HepG2 (cell line): ENCODE results near the gene SBNO2. TPM values are rescaled to one million over a fixed set of nuclear protein-coding genes. Genes with fewer than 3 reads are reported as not detected.

ENCODE experiments used
- CREBL2 ChIP-seq: sonication (generic); formaldehyde crosslinking; IDR thresholded peaks from 2 replicates; pipeline ENCODE4 v1.8.1; 2023; ENCODE audit warnings: missing genetic modification reagents, mild to moderate bottlenecking, borderline replicate concordance
- CSRNP2 ChIP-seq: sonication (generic); formaldehyde crosslinking; conservative IDR thresholded peaks from 2 replicates; pipeline ENCODE4 v1.8.0; 2022; ENCODE audit warnings: low read depth, missing genetic modification reagents
- DNMT3B ChIP-seq: conservative IDR thresholded peaks from 2 replicates; pipeline ENCODE4 v1.6.1; 2016; ENCODE audit warnings: missing biosample characterization, control low read depth
- ETV6 ChIP-seq: sonication (generic); formaldehyde crosslinking; conservative IDR thresholded peaks from 2 replicates; pipeline ENCODE4 v1.4.0; 2020; ENCODE audit warnings: missing genetic modification reagents
- FOSL2 ChIP-seq: sonication (generic); formaldehyde crosslinking; IDR thresholded peaks from 2 replicates; pipeline ENCODE4 v1.4.0; 2020; ENCODE audit warnings: missing genetic modification reagents
- GFI1 ChIP-seq: sonication (generic); formaldehyde crosslinking; IDR thresholded peaks from 2 replicates; pipeline ENCODE4 v1.5.0; 2020; ENCODE audit warnings: missing genetic modification reagents, mild to moderate bottlenecking, borderline replicate concordance
- GPBP1L1 ChIP-seq: sonication (generic); formaldehyde crosslinking; IDR thresholded peaks from 2 replicates; pipeline ENCODE4 v1.5.0; 2020; ENCODE audit warnings: mild to moderate bottlenecking, missing genetic modification reagents
- KDM6A ChIP-seq: IDR thresholded peaks from 2 replicates; pipeline ENCODE4 v1.6.1; 2016; ENCODE audit warnings: low read depth
- KMT2B ChIP-seq: IDR thresholded peaks from 2 replicates; pipeline ENCODE4 v1.6.1; 2016; ENCODE audit warnings: missing genetic modification reagents, missing compliant biosample characterization
- SP2 ChIP-seq: sonication (generic); formaldehyde crosslinking; IDR thresholded peaks from 2 replicates; pipeline ENCODE4 v1.5.1; 2020; ENCODE audit warnings: mild to moderate bottlenecking, missing genetic modification reagents
- U2AF1 ChIP-seq: fragments of 200-400 bp; formaldehyde crosslinking; optimal IDR thresholded peaks from 2 replicates; pipeline ENCODE3; 2017; ENCODE audit warnings: mild to moderate bottlenecking, low read depth, low read length
- XRCC5 ChIP-seq: fragments of 200-400 bp; formaldehyde crosslinking; optimal IDR thresholded peaks from 2 replicates; pipeline ENCODE3; 2017; ENCODE audit warnings: mild to moderate bottlenecking, low read length
- ZBTB33 ChIP-seq: sonication (generic); formaldehyde crosslinking; IDR thresholded peaks from 2 replicates; pipeline ENCODE4 v1.4.0; 2020; ENCODE audit warnings: missing genetic modification reagents
- ZMYM2 ChIP-seq: sonication (generic); formaldehyde crosslinking; IDR thresholded peaks from 2 replicates; pipeline ENCODE4 v1.8.0; 2022; ENCODE audit warnings: mild to moderate bottlenecking, missing genetic modification reagents
- ZNF17 ChIP-seq: sonication (generic); formaldehyde crosslinking; IDR thresholded peaks from 2 replicates; pipeline ENCODE4 v1.5.0; 2020; ENCODE audit warnings: mild to moderate bottlenecking, missing genetic modification reagents
- ZNF260 ChIP-seq: sonication (generic); formaldehyde crosslinking; IDR thresholded peaks from 2 replicates; pipeline ENCODE4 v1.4.0; 2020; ENCODE audit warnings: missing genetic modification reagents, low read depth, mild to moderate bottlenecking, borderline replicate concordance
- ZNF333 ChIP-seq: sonication (generic); formaldehyde crosslinking; IDR thresholded peaks from 2 replicates; pipeline ENCODE4 v1.4.0; 2020; ENCODE audit warnings: mild to moderate bottlenecking, missing genetic modification reagents, borderline replicate concordance
- ZNF768 ChIP-seq: sonication (generic); formaldehyde crosslinking; IDR thresholded peaks from 2 replicates; pipeline ENCODE4 v1.4.0; 2020; ENCODE audit warnings: missing genetic modification reagents
- ZSCAN20 ChIP-seq: sonication (generic); formaldehyde crosslinking; IDR thresholded peaks from 2 replicates; pipeline ENCODE4 v1.4.0; 2020; ENCODE audit warnings: missing genetic modification reagents, mild to moderate bottlenecking, borderline replicate concordance
- ZSCAN22 ChIP-seq: sonication (generic); formaldehyde crosslinking; IDR thresholded peaks from 2 replicates; pipeline ENCODE4 v1.4.0; 2020; ENCODE audit warnings: mild to moderate bottlenecking, missing genetic modification reagents
- ZXDC ChIP-seq: sonication (generic); formaldehyde crosslinking; IDR thresholded peaks from 2 replicates; pipeline ENCODE4 v1.5.0; 2020; ENCODE audit warnings: mild to moderate bottlenecking, missing genetic modification reagents
- polyA plus RNA-seq, 8 experiments: library from polyadenylated mRNA; depleted of rRNA in 3 of 8; stranded (reverse) in 7 of 8; unstranded in 1 of 8; fragments of >200 nt; fragmentation: Illumina TruSeq in 4 of 8; extraction: Trizol in 4 of 8; gene quantifications; 2 replicates each; pipeline versions ENCODE4 v1.2.1 to v1.2.3, GENCODE V29; 2011 to 2016; ENCODE audit warnings: low read depth in 4 of 8, missing spikeins in 1 of 8, mixed read lengths in 1 of 8; ENCODE audit not compliant: insufficient read depth in 1 of 8
- total RNA-seq, 5 experiments: library from RNA; depleted of rRNA; stranded (reverse); fragments of >200 nt; fragmentation: Illumina TruSeq; extraction: Trizol; gene quantifications; 2 replicates each; pipeline ENCODE4 v1.2.3, GENCODE V29; 2016; ENCODE audit warnings: low read depth in 1 of 5

SBNO2 gene
- total and polyA plus RNA-seq, 2 of the 13 experiments (the other 11 are each of a cell fraction or from before 2014, with no cell fraction given), result 8.6 to 10.4 TPM

GRCh38 chr19:1205114-1206099 is 31.3 kb upstream of the SBNO2 start, which contains the start of gene STK11 (continued):
- TF ChIP-seq ZMYM2 (CRISPR knock-in tag), result no peak
- no peak for TF ChIP-seq CSRNP2 (CRISPR knock-in tag)
- TF ChIP-seq ZNF768, result no peak
- no peak for TF ChIP-seq ZNF17
- peak; percentile 67 for TF ChIP-seq XRCC5
- TF ChIP-seq KMT2B (CRISPR knock-in tag), result peak; percentile 38; the same call in 1 of the 2 replicates
- no peak for TF ChIP-seq U2AF1
- TF ChIP-seq ZNF333, result no peak
- TF ChIP-seq ZSCAN20 (CRISPR knock-in tag), result no peak
- no peak for TF ChIP-seq ZXDC (CRISPR knock-in tag)
- TF ChIP-seq ZNF260 (CRISPR knock-in tag), result no peak
- no peak for TF ChIP-seq ZBTB33 (CRISPR knock-in tag)
- no peak for TF ChIP-seq DNMT3B
- peak; percentile 73; the same call in 1 of the 2 replicates for TF ChIP-seq CREBL2 (CRISPR knock-in tag)
- peak; percentile 98 for TF ChIP-seq SP2
- TF ChIP-seq ETV6 (CRISPR knock-in tag), result 0 out of 2 replicates have a peak, but pooled peaks have one; percentile 61
- TF ChIP-seq GFI1 (CRISPR knock-in tag), result no peak
- TF ChIP-seq KDM6A, result peak; percentile 43; the same call in 1 of the 2 replicates
- TF ChIP-seq FOSL2 (CRISPR knock-in tag), result no peak
- TF ChIP-seq GPBP1L1 (CRISPR knock-in tag), result no peak
- TF ChIP-seq ZSCAN22 (CRISPR knock-in tag), result no peak
